Measurements from ENCODE around the gene CDK13.

CDK13 gene

DNA sequence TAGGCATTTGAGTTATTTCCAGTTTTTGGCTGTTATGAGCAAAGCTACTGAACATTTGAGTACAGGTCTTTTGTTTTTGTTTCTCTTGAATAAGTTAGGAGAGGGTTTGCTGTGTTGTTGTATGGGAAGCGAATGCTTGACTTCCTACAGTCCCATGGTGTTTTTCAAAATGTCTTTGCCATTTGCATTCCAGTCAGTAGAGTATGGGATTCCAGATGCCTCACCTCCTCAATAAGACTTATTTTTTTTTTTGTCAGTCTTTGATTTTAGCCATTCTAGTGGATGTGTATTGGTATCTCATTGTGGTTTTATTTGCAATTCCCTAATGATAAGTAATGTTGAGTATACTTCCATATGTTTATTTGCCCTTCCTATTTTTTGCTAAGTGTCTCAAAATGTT is 19.4 kb downstream of the CDK13 start:
- Mint-ChIP-seq H3K27ac (peak overlapping the region; percentile 68), H3K4me1 (peaks cover 95% of the 10 kb centered on the region), H3K27me3 (no peaks in the 10 kb centered on the region), H3K36me3 (peaks cover 12% of the 10 kb centered on the region), H3K9me3 (peaks cover 3% of the 10 kb centered on the region), H3K4me3 (peak overlapping the region; percentile 12)
- no peak for ATAC-seq

DNA sequence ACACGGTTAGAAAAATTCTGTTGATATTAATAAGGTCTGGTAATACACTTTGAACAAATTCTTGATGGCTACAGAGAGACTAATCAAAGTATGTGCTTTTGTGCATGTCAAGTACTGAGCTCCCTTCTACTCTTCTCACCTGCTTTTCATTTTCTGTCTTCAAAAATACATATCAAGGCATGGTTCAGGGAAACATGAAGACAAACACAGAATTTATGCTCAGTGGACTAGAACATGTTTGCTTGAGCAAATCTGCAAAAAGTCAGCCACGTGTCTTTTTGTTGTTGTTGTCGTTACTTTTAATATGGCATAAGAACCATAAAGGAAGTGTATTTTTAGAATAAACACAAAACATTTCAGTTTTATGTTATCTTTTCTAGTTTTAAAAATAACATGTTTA is 21.9 kb downstream of the CDK13 start:
- peaks cover 3% of the 10 kb centered on the region for H3K9me3 Mint-ChIP-seq
- H3K4me1 Mint-ChIP-seq: peaks cover 73% of the 10 kb centered on the region
- peaks cover 6% of the 10 kb centered on the region for H3K36me3 Mint-ChIP-seq
- ATAC-seq: peak; percentile 55
- H3K27me3 Mint-ChIP-seq: no peaks in the 10 kb centered on the region
- H3K4me3 Mint-ChIP-seq: no peak overlapping the region
- H3K27ac Mint-ChIP-seq: peak overlapping the region; percentile 68

DNA sequence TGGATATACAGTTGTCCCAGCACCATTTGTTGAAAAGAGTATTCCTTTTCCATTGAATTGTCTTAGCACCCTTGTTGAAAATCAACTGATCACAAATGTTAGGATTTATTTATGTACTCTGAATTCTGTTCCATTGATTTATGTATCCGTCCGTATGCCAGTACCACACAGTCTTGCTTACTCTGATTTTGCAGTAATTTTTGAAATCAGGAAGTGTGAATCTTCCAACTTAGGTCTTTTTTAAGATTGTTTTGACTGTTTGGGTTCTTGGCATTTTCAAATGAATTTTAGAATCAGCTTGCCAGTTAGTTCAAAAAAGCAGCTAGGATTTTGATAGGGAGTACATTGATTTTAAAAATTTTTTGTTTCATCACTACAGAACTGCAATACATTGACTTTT is 23.7 kb downstream of the CDK13 start:
- Mint-ChIP-seq H3K9me3 (no peaks in the 10 kb centered on the region), H3K36me3 (no peaks in the 10 kb centered on the region), H3K27ac (peak overlapping the region; percentile 68), H3K4me3 (no peak overlapping the region), H3K4me1 (peaks cover 54% of the 10 kb centered on the region), H3K27me3 (no peaks in the 10 kb centered on the region)
- no peak for ATAC-seq

DNA sequence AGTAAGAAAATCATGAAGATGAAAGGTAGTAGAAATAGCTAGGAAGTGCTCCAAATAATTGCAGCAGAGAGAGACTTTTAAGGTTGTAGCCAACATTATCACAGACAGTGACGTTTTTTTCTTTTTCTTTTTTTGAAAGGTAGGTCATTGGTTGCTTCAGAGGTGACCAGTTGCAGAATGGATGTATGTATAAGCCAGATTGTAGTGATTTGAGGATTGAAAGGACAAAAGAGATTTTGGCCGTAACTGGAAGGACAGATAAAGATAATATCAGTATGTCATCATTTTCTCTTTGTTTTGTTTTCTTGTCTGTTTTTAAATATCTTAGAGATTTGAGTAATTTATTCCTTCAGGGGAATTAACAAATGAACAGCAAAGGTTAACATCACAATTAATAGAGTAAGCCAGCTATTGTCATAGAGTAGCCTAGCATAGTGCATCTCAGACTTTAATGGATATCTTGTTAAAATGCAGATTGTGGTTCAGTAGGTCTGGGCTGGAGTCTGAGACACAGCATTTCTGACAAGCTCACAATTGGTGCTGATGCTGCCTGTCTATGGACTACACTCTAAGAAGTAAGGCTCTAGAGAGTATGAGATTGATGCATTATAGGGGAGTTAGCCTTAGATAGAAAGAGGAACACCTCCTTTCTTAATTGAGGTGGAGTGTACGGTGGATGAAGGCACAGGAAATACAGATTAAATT is 28.3 kb downstream of the CDK13 start:
- no peak overlapping the region for H3K27ac Mint-ChIP-seq
- no peaks in the 10 kb centered on the region for H3K36me3 Mint-ChIP-seq
- peaks cover 9% of the 10 kb centered on the region for H3K4me1 Mint-ChIP-seq
- no peaks in the 10 kb centered on the region for H3K9me3 Mint-ChIP-seq
- H3K27me3 Mint-ChIP-seq: no peaks in the 10 kb centered on the region
- peak; percentile 69 for ATAC-seq
- no peak overlapping the region for H3K4me3 Mint-ChIP-seq

DNA sequence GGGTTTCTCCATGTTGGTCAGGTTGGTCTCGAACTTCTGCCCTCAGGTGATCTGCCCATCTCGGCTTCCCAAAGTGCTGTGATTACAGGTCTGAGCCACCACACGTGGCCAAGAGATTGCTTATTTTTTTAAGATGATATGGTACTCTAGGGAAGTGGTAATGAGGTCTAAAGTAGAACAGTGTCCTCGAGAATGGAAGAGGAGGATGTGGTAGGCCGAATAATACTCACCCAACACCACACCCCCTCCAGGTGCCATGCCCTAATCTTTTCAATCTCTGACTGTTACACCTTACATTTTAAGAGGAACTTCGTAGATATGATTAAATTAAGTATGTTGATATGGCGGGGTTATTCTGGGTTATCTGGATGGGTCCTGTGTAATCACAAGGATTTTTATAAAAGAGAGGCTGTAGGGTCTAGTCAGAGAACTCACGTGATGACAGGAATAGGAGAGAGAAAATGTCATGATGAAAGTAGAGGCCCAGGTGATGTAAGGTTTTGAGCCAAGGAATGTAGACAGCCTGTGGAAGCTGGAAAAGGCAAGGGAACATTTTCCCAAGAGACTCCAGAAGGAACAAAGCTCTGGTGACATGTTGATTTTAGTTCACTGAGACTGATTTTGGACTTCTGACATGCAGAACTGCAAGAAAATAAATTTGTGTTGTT is 29.5 kb downstream of the CDK13 start:
- peak; percentile 67 for ATAC-seq
- no peak overlapping the region for H3K4me3 Mint-ChIP-seq
- H3K36me3 Mint-ChIP-seq: no peaks in the 10 kb centered on the region
- peaks cover 1% of the 10 kb centered on the region for H3K4me1 Mint-ChIP-seq
- no peaks in the 10 kb centered on the region for H3K9me3 Mint-ChIP-seq
- no peaks in the 10 kb centered on the region for H3K27me3 Mint-ChIP-seq
- H3K27ac Mint-ChIP-seq: no peak overlapping the region

DNA sequence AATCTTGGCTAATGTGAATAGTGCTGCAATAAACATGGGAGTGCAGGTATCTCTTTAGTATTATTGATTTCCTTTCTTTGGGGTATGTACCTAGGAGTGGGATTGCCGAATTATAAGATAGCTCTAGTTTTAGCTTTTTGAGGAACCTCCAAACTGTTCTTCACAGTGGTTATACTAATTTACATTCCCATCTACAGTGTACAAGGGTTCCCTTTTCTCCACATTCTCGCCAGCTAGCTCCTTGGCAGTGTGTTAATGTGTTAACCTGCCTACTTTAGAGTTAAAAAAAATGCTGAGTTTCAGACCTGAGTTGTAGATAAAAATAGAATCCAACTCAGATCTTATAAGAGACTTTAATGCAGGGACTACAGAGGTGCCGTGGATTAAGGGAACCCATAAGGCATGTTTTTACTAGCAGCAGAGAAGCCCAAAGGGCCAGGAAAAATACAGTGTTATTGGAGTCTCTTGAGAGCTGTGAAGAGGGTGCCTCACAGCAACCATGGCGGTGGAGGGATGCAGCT is 35.4 kb downstream of the CDK13 start:
- Mint-ChIP-seq H3K4me1 (peaks cover 36% of the 10 kb centered on the region), H3K27ac (peak overlapping the region; percentile 61), H3K27me3 (no peaks in the 10 kb centered on the region), H3K4me3 (no peak overlapping the region), H3K36me3 (peaks cover 25% of the 10 kb centered on the region), H3K9me3 (peaks cover 3% of the 10 kb centered on the region)
- ATAC-seq: no peak

DNA sequence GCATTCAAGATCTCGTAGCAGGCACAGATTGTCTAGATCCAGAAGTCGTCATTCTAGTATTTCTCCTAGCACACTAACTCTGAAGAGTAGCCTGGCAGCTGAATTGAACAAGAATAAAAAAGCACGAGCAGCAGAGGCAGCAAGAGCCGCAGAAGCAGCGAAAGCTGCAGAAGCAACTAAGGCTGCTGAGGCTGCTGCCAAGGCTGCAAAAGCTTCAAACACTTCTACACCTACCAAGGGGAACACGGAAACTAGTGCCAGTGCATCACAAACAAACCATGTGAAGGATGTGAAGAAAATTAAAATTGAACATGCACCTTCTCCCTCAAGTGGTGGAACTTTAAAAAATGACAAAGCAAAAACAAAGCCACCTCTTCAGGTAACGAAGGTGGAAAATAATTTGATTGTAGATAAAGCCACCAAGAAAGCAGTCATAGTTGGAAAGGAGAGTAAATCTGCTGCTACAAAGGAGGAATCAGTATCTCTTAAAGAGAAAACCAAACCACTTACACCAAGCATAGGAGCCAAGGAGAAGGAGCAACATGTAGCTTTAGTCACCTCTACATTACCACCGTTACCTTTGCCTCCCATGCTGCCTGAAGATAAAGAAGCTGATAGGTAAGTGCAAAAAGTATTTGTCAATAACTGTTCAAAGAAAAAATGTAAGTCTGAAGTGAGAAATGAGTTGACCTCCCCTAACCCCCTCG is 37.7 kb downstream of the CDK13 start:
- ATAC-seq: no peak
- H3K27me3 Mint-ChIP-seq: no peaks in the 10 kb centered on the region
- no peak overlapping the region for H3K4me3 Mint-ChIP-seq
- peaks cover 25% of the 10 kb centered on the region for H3K36me3 Mint-ChIP-seq
- no peak overlapping the region for H3K27ac Mint-ChIP-seq
- peaks cover 39% of the 10 kb centered on the region for H3K4me1 Mint-ChIP-seq
- peaks cover 3% of the 10 kb centered on the region for H3K9me3 Mint-ChIP-seq

DNA sequence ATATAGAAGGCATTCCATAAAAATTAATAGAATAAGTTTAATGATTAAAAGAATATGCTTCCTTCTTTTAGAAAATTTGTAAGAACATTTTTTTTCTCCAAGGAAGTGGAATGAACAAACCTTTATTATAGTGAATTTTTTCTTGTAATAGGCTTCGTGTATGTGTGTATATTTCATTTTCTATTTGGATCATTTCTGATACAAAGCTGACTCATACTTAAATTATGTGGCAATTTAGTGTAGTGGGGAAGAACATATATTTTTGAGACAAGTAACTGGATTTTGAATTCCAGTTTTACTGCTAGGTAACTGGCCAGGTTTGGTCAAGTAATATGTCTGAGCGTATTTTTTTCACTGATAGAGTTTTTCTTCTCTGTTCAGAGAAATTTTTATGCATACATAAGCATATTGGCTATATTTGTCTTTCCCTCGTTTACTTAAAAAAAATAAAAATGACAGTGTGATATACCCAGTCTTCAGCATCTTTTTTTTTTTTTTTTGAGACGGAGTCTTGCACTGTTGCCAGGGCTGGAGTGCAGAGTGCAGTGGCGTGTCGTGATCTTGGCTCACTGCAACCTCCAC is 50.8 kb downstream of the CDK13 start:
- Mint-ChIP-seq H3K4me1 (no peaks in the 10 kb centered on the region), H3K4me3 (no peak overlapping the region), H3K27me3 (no peaks in the 10 kb centered on the region), H3K9me3 (no peaks in the 10 kb centered on the region), H3K27ac (no peak overlapping the region), H3K36me3 (peaks cover 13% of the 10 kb centered on the region)
- no peak for ATAC-seq

DNA sequence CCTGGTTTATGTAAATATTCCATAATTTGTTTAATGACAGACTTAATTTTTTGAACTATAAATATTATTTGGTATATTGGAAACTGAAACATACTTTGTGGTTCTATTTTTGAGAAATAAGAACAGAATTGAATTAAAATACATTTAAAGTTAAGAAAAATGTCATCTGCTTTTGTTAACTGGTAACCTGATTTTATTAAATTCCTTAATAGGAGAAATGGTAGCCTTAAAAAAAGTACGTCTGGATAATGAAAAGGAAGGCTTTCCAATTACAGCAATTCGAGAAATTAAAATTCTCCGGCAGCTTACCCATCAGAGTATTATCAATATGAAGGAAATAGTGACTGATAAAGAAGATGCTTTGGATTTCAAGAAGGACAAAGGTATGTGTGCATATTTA is 51.6 kb downstream of the CDK13 start:
- ATAC-seq: no peak
- H3K27ac Mint-ChIP-seq: no peak overlapping the region
- no peaks in the 10 kb centered on the region for H3K4me1 Mint-ChIP-seq
- no peak overlapping the region for H3K4me3 Mint-ChIP-seq
- no peaks in the 10 kb centered on the region for H3K9me3 Mint-ChIP-seq
- H3K36me3 Mint-ChIP-seq: peaks cover 16% of the 10 kb centered on the region
- no peaks in the 10 kb centered on the region for H3K27me3 Mint-ChIP-seq

DNA sequence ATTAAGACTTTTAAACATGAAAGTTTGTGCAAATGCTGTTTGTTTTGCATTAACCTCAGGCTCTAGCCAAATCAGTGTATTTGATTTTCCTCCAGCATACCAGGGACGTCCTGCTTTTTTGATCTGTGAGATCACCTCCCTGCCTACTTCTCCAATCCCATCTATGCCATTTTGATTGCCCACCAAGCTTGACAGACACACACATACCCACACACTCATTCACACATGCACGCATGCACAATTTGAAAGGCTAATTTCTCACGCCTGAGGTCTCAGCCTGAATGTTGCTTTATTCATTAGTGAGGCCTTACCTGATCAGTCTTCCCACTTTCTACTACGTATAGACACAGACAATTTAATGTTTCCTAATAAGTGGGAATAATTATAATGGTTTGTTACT is 53.5 kb downstream of the CDK13 start:
- H3K36me3 Mint-ChIP-seq: peaks cover 16% of the 10 kb centered on the region
- peak overlapping the region; percentile 2 for H3K27ac Mint-ChIP-seq
- H3K9me3 Mint-ChIP-seq: no peaks in the 10 kb centered on the region
- H3K27me3 Mint-ChIP-seq: no peaks in the 10 kb centered on the region
- no peaks in the 10 kb centered on the region for H3K4me1 Mint-ChIP-seq
- ATAC-seq: no peak
- H3K4me3 Mint-ChIP-seq: no peak overlapping the region

DNA sequence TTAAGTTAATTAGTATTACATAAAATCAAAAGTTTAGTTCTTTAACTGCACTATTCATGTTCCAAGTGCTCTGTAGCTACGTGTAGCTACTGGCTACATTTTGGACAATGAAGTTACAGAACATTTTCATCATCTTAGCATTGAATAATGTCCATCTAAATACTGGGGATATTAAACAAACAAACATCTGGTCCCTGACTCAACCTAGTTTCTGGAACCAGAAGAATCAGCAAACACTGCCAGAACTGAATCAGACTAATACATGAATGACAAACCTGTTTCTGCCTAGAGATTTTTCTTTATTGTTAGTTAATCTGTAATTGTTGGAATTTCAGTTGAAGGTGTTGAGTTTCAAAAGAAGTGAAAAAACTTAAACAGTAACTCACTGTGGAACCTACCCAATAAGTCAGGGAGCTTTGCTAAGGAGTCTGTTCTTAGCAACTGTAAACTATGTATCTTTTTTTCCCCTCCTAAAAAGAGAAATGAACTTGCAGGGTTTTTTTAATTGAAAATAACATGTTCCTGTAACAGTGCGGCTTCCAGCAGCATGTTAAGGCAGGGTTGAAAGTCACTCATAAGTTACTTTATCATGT is 58.3 kb downstream of the CDK13 start:
- Mint-ChIP-seq H3K4me1 (peaks cover 6% of the 10 kb centered on the region), H3K27me3 (no peaks in the 10 kb centered on the region), H3K9me3 (no peaks in the 10 kb centered on the region), H3K27ac (no peak overlapping the region), H3K36me3 (peaks cover 30% of the 10 kb centered on the region), H3K4me3 (no peak overlapping the region)
- ATAC-seq: no peak

DNA sequence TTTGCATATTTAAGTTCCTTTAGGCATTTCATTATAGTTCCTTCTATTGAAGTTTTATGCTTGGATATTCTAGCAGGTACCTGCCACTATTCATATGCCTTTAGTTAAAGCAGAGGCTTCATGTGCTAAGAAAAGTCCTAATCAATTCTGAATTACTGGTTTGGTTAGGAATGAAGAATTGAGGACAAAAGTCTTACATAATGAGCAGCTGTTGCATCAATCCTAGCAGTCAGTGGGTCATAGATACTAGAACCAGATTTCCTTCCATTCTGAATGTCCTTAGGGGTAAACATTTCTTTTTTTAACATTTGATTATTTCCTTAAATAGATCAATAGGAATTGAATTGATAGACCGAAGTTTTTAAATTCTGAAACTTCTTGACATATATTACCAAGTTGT is 59.2 kb downstream of the CDK13 start:
- no peaks in the 10 kb centered on the region for H3K27me3 Mint-ChIP-seq
- no peaks in the 10 kb centered on the region for H3K9me3 Mint-ChIP-seq
- H3K27ac Mint-ChIP-seq: no peak overlapping the region
- no peak for ATAC-seq
- H3K4me1 Mint-ChIP-seq: peaks cover 11% of the 10 kb centered on the region
- peaks cover 30% of the 10 kb centered on the region for H3K36me3 Mint-ChIP-seq
- no peak overlapping the region for H3K4me3 Mint-ChIP-seq

DNA sequence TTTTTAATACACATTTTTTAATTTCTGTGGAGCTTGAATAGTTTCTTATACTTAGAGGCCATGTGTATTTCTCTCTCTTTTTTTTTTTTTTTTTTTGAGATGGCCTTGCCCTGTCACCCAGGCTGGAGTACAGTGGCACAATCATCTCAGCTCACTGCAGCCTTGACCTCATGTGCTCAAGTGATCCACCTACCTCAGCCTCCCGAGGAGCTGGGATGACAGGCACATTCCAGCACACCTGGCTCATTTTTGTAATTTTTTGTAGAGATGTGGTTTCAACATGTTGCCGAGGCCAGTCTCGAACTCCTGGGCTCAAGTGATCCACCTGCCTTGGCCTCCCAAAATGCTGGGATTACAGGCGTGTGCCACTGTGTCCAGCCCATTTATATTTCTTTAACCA is 64.3 kb downstream of the CDK13 start:
- no peaks in the 10 kb centered on the region for H3K9me3 Mint-ChIP-seq
- H3K27me3 Mint-ChIP-seq: no peaks in the 10 kb centered on the region
- H3K4me1 Mint-ChIP-seq: peaks cover 31% of the 10 kb centered on the region
- no peak overlapping the region for H3K4me3 Mint-ChIP-seq
- peaks cover 34% of the 10 kb centered on the region for H3K36me3 Mint-ChIP-seq
- ATAC-seq: no peak
- H3K27ac Mint-ChIP-seq: no peak overlapping the region

DNA sequence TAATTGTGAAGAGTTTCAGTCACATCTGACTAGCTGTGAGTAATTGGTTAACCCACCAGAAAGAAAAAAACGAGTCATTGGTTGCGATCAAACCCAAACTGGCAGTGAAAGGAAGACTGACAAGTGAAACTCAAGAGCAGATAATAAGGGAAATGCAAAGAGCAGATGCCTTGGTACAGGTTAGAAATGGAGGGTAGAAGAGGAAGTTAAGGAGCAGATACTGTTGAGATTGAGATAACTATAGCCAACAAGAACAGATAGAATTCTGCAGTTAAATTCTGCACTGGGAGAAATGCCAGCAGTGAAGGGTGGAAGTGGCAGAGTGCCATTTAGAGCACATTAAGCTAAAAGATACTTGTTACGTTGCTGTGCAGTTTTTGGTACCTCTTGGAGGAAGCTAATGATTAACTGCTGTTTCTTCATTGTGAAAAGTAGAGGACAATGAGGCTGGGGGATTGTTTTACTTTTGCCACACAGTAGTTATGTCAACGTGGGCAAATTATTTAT is 65.8 kb downstream of the CDK13 start:
- Mint-ChIP-seq H3K27me3 (no peaks in the 10 kb centered on the region), H3K9me3 (no peaks in the 10 kb centered on the region), H3K4me3 (no peak overlapping the region), H3K4me1 (peaks cover 31% of the 10 kb centered on the region), H3K36me3 (peaks cover 31% of the 10 kb centered on the region), H3K27ac (peak overlapping the region; percentile 2)
- ATAC-seq: peak; percentile 76

DNA sequence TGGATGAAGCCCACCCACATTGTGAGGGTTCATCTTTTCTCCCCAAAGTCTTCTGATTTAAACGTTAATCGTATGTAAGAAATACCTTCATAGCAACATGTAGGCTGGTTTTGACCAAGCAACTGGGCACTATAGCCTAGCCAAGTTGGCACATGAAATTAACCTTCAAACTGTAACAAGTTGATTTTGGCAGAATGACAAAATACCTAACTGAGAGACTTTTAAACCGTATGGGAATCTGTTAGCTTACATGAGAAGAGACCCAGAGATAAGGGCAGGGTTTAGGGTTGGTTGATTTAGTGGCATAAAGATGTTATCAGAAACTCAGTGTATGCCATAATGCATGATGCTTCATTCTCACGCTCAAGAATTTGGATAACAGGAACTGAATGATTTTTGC is 69.5 kb downstream of the CDK13 start:
- Mint-ChIP-seq H3K36me3 (peaks cover 26% of the 10 kb centered on the region), H3K4me3 (no peak overlapping the region), H3K27ac (no peak overlapping the region), H3K9me3 (no peaks in the 10 kb centered on the region), H3K27me3 (no peaks in the 10 kb centered on the region), H3K4me1 (peaks cover 28% of the 10 kb centered on the region)
- no peak for ATAC-seq

Measured in stimulated activated memory B cell treated with anti-CD40 and anti-IgM and Interleukin-4, amounts not matched to agents 10 μg/mL and 1 μg/mL and 100 μg/mL, for 72 hours (primary cell).